HEK293T (cell line): ENCODE data around the gene BAZ1B.

Experiments
- ARNT ChIP-seq: fragments of 450-650 bp; IDR thresholded peaks from 2 replicates; pipeline ENCODE4 v1.6.1; 2017; ENCODE audit warnings: mild to moderate bottlenecking
- BHLHE40 ChIP-seq: fragments of 450-650 bp; IDR thresholded peaks from 2 replicates; pipeline ENCODE4 v1.6.1; 2016; ENCODE audit warnings: mild to moderate bottlenecking, moderate library complexity, borderline replicate concordance
- CTBP1 ChIP-seq: fragments of 450-650 bp; IDR thresholded peaks from 2 replicates; pipeline ENCODE4 v1.6.1; 2016; ENCODE audit warnings: borderline replicate concordance
- ELF4 ChIP-seq: fragments of 450-650 bp; IDR thresholded peaks from 2 replicates; pipeline ENCODE4 v1.6.1; 2017; ENCODE audit warnings: antibody characterized with exemption
- FOXA1 ChIP-seq: fragments of 450-650 bp; IDR thresholded peaks from 2 replicates; pipeline ENCODE4 v1.6.1; 2016; ENCODE audit warnings: mild to moderate bottlenecking
- FOXM1 ChIP-seq: fragments of 450-650 bp; IDR thresholded peaks from 2 replicates; pipeline ENCODE4 v1.6.1; 2017; ENCODE audit warnings: mild to moderate bottlenecking, borderline replicate concordance
- HDGF ChIP-seq: fragments of 450-650 bp; IDR thresholded peaks from 2 replicates; pipeline ENCODE4 v1.6.1; 2017; ENCODE audit warnings: antibody characterized with exemption, borderline replicate concordance
- L3MBTL2 ChIP-seq: fragments of 450-650 bp; conservative IDR thresholded peaks from 2 replicates; pipeline ENCODE4 v1.6.1; 2016; ENCODE audit warnings: mild to moderate bottlenecking
- LEF1 ChIP-seq: fragments of 450-650 bp; IDR thresholded peaks from 2 replicates; pipeline ENCODE4 v1.6.1; 2017; ENCODE audit warnings: mild to moderate bottlenecking, borderline replicate concordance
- NFRKB ChIP-seq: fragments of 450-650 bp; IDR thresholded peaks from 2 replicates; pipeline ENCODE4 v1.6.1; 2016; ENCODE audit warnings: mild to moderate bottlenecking, moderate library complexity
- PKNOX1 ChIP-seq: fragments of 450-650 bp; IDR thresholded peaks from 2 replicates; pipeline ENCODE4 v1.6.1; 2016
- SP1 ChIP-seq: fragments of 450-650 bp; IDR thresholded peaks from 2 replicates; pipeline ENCODE4 v1.6.1; 2017
- SUZ12 ChIP-seq: fragments of 450-650 bp; IDR thresholded peaks from 2 replicates; pipeline ENCODE4 v1.6.1; 2016; ENCODE audit warnings: mild to moderate bottlenecking
- TARDBP ChIP-seq: fragments of 450-650 bp; IDR thresholded peaks from 2 replicates; pipeline ENCODE4 v1.6.1; 2016

- TF ChIP-seq PKNOX1 (no peak), ARNT (no peak), FOXM1 (no peak), ELF4 (no peak), SP1 (no peak), SUZ12 (no peak), LEF1 (no peak), L3MBTL2 (no peak), CTBP1 (no peak), TARDBP (no peak), FOXA1 (no peak), BHLHE40 (no peak), HDGF (no peak), NFRKB (no peak)
Measured at GRCh38 chr7:73424489-73424885, 97.6 kb downstream of the BAZ1B start.
